Fibroblast of lung (primary cell): ENCODE measurements around the gene NRIP3.

ENCODE experiments used
- EZH2 ChIP-seq: IDR thresholded peaks from 2 replicates; pipeline ENCODE4 v1.5.1; 2012; ENCODE audit warnings: low read length, control low read depth, mild to moderate bottlenecking; ENCODE audit errors: missing control alignments
- TF ChIP-seq, protein P1 (sequence below), 2 donors: IDR thresholded peaks in 1 of 2; conservative IDR thresholded peaks in 1 of 2; 1 replicate in 1 of 2; 2 replicates in 1 of 2; pipeline ENCODE4 v1.5.1; 2011 to 2012; ENCODE audit warnings: low read length in 2 of 2, control low read depth in 1 of 2, inconsistent platforms in 1 of 2, low read depth in 1 of 2, mild to moderate bottlenecking in 1 of 2

DNA sequence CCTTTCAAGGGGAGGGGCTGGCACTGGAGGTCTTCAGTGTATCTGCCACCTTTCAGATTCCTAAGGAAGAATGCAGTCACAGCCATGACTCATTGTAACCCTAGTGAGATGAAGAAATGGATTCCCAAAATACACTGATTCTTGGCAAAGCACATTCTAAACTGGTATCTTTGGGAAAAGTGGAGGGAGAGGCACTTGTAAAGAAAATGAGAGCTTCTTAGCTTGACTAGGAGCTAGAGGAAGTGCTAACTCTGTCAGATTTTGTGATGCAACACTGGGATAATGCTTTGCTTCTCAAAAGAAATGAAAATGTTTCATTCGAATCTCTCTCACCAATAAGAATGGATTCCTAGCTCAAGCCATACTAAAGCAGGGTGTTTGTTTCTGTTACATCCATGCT, 14.3 kb downstream of the NRIP3 start:
- TF ChIP-seq, protein P1, sequence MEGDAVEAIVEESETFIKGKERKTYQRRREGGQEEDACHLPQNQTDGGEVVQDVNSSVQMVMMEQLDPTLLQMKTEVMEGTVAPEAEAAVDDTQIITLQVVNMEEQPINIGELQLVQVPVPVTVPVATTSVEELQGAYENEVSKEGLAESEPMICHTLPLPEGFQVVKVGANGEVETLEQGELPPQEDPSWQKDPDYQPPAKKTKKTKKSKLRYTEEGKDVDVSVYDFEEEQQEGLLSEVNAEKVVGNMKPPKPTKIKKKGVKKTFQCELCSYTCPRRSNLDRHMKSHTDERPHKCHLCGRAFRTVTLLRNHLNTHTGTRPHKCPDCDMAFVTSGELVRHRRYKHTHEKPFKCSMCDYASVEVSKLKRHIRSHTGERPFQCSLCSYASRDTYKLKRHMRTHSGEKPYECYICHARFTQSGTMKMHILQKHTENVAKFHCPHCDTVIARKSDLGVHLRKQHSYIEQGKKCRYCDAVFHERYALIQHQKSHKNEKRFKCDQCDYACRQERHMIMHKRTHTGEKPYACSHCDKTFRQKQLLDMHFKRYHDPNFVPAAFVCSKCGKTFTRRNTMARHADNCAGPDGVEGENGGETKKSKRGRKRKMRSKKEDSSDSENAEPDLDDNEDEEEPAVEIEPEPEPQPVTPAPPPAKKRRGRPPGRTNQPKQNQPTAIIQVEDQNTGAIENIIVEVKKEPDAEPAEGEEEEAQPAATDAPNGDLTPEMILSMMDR (conservative IDR thresholded peaks at IDR 0.05 in 1 of 2, IDR thresholded peaks at IDR 0.05 in 1 of 2; ENCODE audit: low read depth in 1 of 2, low read length in 2 of 2): no peak
- TF ChIP-seq EZH2: no peak
